A673 (cell line): ENCODE measurements around the gene ATF5. TPM values are rescaled to one million over a fixed set of nuclear protein-coding genes. Genes with fewer than 3 reads are reported as not detected.
"Not testable (repeated sequence)": the region's sequence is repeated elsewhere in the genome, so short reads cannot be mapped to it uniquely, and the experiment has no call there.

Experiments
- BruUV-seq: library from RNA; stranded (reverse); fragments of 400-500 nt; replicated peaks from 2 replicates; lab custom pipeline; 2021; lab: Mats Ljungman, UMichigan
- CTCF ChIA-PET: fragments of 300-600 bp; sonication (Branson Sonifier 250); formaldehyde crosslinking; loops from one replicate; lab custom pipeline; 2022; ENCODE audit warnings: antibody characterized with exemption; lab: Charles Lee
- POLR2A ChIA-PET: fragments of 300-600 bp; sonication (Branson Sonifier 250); formaldehyde crosslinking; loops from one replicate; lab custom pipeline; 2022; ENCODE audit warnings: antibody characterized with exemption; ENCODE audit not compliant: low non-redundant PET; lab: Charles Lee
- DNase-seq: peaks from one replicate; pipeline ENCODE4 v3.0.0-alpha.2; 2015; ENCODE audit warnings: low spot score
- H3K27ac ChIP-seq: fragments of 200-600 bp; sonication (generic); 2 replicates; pipeline ENCODE4 v1.5.1; 2016; ENCODE audit warnings: mixed run types, low read depth, mild to moderate bottlenecking, mixed read lengths, antibody characterized with exemption, low read length; ENCODE audit not compliant: poor library complexity, severe bottlenecking
- H3K27me3 ChIP-seq: fragments of 200-600 bp; sonication (generic); replicated peaks from 2 replicates; pipeline ENCODE4 v1.6.1; 2017; ENCODE audit warnings: mixed run types, low read depth, mild to moderate bottlenecking, mixed read lengths, antibody characterized with exemption, low read length; ENCODE audit not compliant: insufficient read depth, poor library complexity
- H3K36me3 ChIP-seq: fragments of 200-600 bp; sonication (generic); 2 replicates; pipeline ENCODE4 v1.6.1; 2016; ENCODE audit warnings: mixed run types, mild to moderate bottlenecking, mixed read lengths, antibody characterized with exemption, low read length; ENCODE audit not compliant: insufficient read depth, poor library complexity, severe bottlenecking
- H3K4me1 ChIP-seq: fragments of 200-600 bp; sonication (generic); 2 replicates; pipeline ENCODE4 v1.6.1; 2017; ENCODE audit warnings: mixed run types, mild to moderate bottlenecking, mixed read lengths, antibody characterized with exemption, low read length; ENCODE audit not compliant: insufficient read depth, poor library complexity, severe bottlenecking
- H3K4me3 ChIP-seq: fragments of 200-600 bp; sonication (generic); 2 replicates; pipeline ENCODE4 v1.5.1; 2016; ENCODE audit warnings: low read depth, mixed run types, mild to moderate bottlenecking, mixed read lengths, low read length; ENCODE audit not compliant: poor library complexity, severe bottlenecking
- H3K9me3 ChIP-seq: fragments of 200-600 bp; sonication (generic); 2 replicates; pipeline ENCODE4 v1.6.1; 2016; ENCODE audit warnings: mixed run types, low read depth, mild to moderate bottlenecking, mixed read lengths, antibody characterized with exemption, low read length; ENCODE audit not compliant: poor library complexity, severe bottlenecking
- EZH2 ChIP-seq: fragments of 200-600 bp; sonication (generic); IDR thresholded peaks from 2 replicates; pipeline ENCODE4 v1.6.1; 2017; ENCODE audit warnings: borderline replicate concordance, low read depth, mild to moderate bottlenecking, mixed read lengths, antibody characterized with exemption, low read length; ENCODE audit not compliant: poor library complexity, severe bottlenecking
- intact Hi-C: fragments of 100-400 bp; cut with micrococcal nuclease; formaldehyde crosslinking; loops from one replicate; pipeline ENCODE4 v1.10.0; 2022; ENCODE audit not compliant: unreplicated experiment
- total RNA-seq: library from RNA; stranded (reverse); gene quantifications from 2 replicates; pipeline ENCODE4 v1.2.3, GENCODE V29; 2021
- TF ChIP-seq, protein P1 (sequence below): fragments of 300-800, 200-600 bp; sonication (generic); conservative IDR thresholded peaks from 2 replicates; pipeline ENCODE4 v1.5.1; 2017; ENCODE audit warnings: low read depth, mild to moderate bottlenecking, antibody characterized with exemption, low read length, moderate library complexity, mixed read lengths

ATF5 gene
- total RNA-seq, 1 experiment from 2014 or later: 302 TPM

DNA sequence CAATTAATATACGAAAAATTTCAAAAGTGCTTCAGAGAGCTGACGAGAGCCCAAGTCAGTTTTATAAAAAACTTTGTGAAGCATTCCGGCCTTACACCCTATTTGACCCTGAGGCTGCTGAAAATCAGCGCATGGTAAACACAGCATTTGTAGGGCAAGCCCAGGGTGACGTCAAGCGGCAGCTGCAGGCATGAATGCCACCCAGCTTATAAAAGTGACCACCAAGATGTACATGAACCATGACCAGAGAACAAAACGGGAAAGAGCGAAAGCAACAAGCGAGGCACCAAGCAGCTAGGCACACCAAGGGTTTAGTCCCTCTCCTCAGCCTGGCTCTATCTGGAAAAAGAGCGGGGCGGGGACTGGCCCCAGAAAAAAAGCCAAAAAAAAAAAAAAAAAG lies 25.9 kb downstream of the ATF5 start:
- Histone ChIP-seq H3K9me3 (no peaks in the 10 kb centered on the region), H3K27ac (no peak overlapping the region), H3K27me3 (no peaks in the 10 kb centered on the region), H3K4me1 (no peaks in the 10 kb centered on the region), H3K36me3 (no peaks in the 10 kb centered on the region), H3K4me3 (no peak overlapping the region)
- TF ChIP-seq, protein P1, sequence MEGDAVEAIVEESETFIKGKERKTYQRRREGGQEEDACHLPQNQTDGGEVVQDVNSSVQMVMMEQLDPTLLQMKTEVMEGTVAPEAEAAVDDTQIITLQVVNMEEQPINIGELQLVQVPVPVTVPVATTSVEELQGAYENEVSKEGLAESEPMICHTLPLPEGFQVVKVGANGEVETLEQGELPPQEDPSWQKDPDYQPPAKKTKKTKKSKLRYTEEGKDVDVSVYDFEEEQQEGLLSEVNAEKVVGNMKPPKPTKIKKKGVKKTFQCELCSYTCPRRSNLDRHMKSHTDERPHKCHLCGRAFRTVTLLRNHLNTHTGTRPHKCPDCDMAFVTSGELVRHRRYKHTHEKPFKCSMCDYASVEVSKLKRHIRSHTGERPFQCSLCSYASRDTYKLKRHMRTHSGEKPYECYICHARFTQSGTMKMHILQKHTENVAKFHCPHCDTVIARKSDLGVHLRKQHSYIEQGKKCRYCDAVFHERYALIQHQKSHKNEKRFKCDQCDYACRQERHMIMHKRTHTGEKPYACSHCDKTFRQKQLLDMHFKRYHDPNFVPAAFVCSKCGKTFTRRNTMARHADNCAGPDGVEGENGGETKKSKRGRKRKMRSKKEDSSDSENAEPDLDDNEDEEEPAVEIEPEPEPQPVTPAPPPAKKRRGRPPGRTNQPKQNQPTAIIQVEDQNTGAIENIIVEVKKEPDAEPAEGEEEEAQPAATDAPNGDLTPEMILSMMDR: no peak
- no peak for TF ChIP-seq EZH2
- intact Hi-C loops: no loop called here
- ChIA-PET CTCF (no interaction called here), POLR2A (no interaction called here)
- no peak for DNase-seq
- BruUV-seq: no TSS peak

DNA sequence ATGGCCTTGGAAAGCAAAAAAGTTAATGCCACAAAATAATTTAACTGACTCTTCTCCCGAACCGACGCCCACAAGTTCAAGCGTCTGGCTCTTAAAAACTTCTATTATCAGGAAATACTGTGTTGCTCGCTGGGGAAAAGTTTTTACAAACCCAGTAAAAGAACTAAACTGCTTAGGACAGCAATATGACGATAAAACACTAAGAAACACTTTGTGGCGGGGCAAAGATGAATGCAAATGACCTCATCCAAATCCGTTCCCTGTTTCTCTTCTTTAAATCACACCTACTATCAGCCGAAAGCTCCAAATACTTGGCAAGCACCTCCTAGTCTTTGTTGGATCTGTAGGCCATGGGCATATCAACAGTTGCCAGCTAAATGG lies 27.1 kb downstream of the ATF5 start:
- H3K9me3 ChIP-seq: no peaks in the 10 kb centered on the region
- TF ChIP-seq EZH2: no peak
- TF ChIP-seq, protein P1: no peak
- ChIA-PET POLR2A (no interaction called here), CTCF (no interaction called here)
- H3K4me1 ChIP-seq: no peaks in the 10 kb centered on the region
- no peaks in the 10 kb centered on the region for H3K36me3 ChIP-seq
- H3K4me3 ChIP-seq: no peak overlapping the region
- no peak for DNase-seq
- H3K27ac ChIP-seq: no peak overlapping the region
- H3K27me3 ChIP-seq: no peaks in the 10 kb centered on the region
- BruUV-seq: no TSS peak
- intact Hi-C loops: no loop called here

DNA sequence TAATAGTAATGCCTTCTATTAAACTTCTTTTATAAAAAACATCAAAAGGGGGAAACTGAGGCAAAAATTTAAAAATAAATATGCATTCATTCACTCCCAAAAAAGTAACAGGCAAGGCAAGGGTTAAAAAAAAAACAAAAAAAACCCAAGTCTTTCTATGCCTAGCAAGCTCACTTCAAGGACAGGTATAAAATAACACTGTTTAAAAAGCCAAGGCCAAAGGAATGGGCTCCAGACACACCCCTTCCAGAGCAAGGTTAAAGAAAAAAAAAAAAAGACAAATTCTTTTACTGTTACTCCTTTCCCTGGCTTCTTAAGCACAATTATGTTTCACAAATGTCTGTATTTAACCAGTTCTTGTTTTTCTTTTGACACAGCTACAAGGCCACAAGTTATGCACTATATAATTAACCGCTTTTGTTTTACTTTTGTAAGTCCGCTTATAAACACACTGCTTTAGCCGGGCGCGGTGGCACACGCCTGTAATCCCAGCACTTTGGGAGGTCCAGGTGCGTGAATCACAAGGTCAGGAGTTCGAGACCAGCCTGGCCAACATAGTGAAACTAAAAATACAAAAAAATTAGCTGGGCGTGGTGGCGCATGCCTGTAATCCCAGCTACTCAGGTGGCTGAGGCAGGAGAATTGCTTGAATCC lies 28.4 kb downstream of the ATF5 start:
- POLR2A ChIA-PET: interaction anchor here (0.7 kb wide), 1 partner anchor 20 kb away, joined by 5 read pairs; no protein-coding TSS in a partner anchor
- TF ChIP-seq, protein P1: no peak
- no peak for TF ChIP-seq EZH2
- DNase-seq: no peak

DNA sequence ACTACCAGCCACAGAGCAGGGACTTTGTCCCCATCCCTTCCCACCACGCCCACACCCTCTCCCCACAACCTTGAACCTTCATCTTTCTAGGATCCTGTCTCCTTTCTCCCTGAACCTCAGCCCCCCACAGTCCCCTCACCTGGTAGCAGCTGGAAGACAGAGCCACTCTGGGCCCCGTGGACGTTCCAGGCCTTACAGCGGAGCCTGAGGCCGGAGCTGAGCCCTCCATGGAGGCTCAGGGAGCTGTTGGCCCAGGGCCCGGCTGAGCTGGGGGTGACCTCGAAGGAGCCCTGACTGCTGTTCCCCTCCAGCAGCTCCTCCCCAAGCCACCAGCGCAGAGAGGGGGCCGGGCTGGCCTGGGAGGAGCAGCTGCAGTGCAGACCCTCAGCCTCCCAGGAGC lies 29.1 kb downstream of the ATF5 start:
- H3K9me3 ChIP-seq, H3K4me3 ChIP-seq, H3K27me3 ChIP-seq, BruUV-seq, CTCF ChIA-PET, DNase-seq, H3K4me1 ChIP-seq, H3K27ac ChIP-seq, intact Hi-C loops, H3K36me3 ChIP-seq: not testable (repeated sequence)
- POLR2A ChIA-PET: interaction anchor here (0.7 kb wide), 1 partner anchor 20 kb away, joined by 5 read pairs; no protein-coding TSS in a partner anchor

More for the DNA sequence above, 28.4 kb downstream of the ATF5 start:
- H3K27ac ChIP-seq: no peak overlapping the region
- no TSS peak for BruUV-seq
- no peaks in the 10 kb centered on the region for H3K4me1 ChIP-seq
- no peaks in the 10 kb centered on the region for H3K9me3 ChIP-seq
- CTCF ChIA-PET: no interaction called here
- intact Hi-C loops: no loop called here
- H3K36me3 ChIP-seq: no peaks in the 10 kb centered on the region
- peaks cover 3% of the 10 kb centered on the region for H3K27me3 ChIP-seq
- no peak overlapping the region for H3K4me3 ChIP-seq

DNA sequence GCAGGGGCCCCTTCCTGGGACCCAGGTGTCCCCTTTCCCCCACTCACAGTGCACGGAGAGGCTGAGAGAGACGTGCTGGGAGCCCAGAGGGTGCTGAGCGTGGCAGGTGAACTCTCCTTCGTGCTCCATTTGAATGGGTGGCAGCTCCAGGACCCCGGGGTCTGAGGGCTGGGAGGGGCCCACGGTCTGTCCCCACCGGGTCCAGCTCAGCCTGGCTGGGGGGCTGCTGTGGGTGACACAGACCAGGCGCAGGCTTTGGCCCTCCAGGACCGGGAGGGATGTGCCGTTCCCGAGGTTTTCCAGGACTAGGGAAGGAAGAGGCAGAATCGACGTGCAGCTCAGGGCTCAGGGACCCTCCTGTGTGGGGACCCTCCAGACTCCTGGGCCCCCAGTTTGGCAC lies 29.6 kb downstream of the ATF5 start:
- POLR2A ChIA-PET, H3K36me3 ChIP-seq, H3K27ac ChIP-seq, H3K4me3 ChIP-seq, BruUV-seq, DNase-seq, H3K4me1 ChIP-seq, CTCF ChIA-PET, H3K27me3 ChIP-seq, intact Hi-C loops, H3K9me3 ChIP-seq: not testable (repeated sequence)
